PC-9 (cell line): Measurements from ENCODE around the gene PLEKHA6. TPM values are rescaled to one million over a fixed set of nuclear protein-coding genes. Genes with fewer than 3 reads are reported as not detected.

ENCODE experiments used
- BruUV-seq: library from RNA; stranded (reverse); fragments of 400-500 nt; replicated peaks from 2 replicates; lab custom pipeline; 2021; lab: Mats Ljungman, UMichigan
- CTCF ChIA-PET: fragments of 300-600 bp; sonication (Branson Sonifier 250); formaldehyde crosslinking; loops from one replicate; lab custom pipeline; 2022; ENCODE audit warnings: antibody characterized with exemption; lab: Charles Lee
- POLR2A ChIA-PET: fragments of 300-600 bp; sonication (Branson Sonifier 250); formaldehyde crosslinking; loops from one replicate; lab custom pipeline; 2022; ENCODE audit warnings: antibody characterized with exemption; ENCODE audit not compliant: unreplicated experiment; lab: Charles Lee
- DNase-seq, 2 experiments: peaks; one replicate each; pipeline versions ENCODE4 v3.0.0 to v3.0.0-alpha.2; 2015 to 2022; ENCODE audit warnings: mixed read lengths in 1 of 2
- H2AFZ ChIP-seq: fragments of 200-600 bp; sonication (generic); 2 replicates; pipeline ENCODE4 v1.8.1; 2017; ENCODE audit warnings: antibody characterized with exemption
- H3F3A ChIP-seq: fragments of 200-600 bp; sonication (generic); 2 replicates; pipeline ENCODE4 v1.8.1; 2017; ENCODE audit warnings: antibody characterized with exemption, mild to moderate bottlenecking, low read depth; ENCODE audit not compliant: insufficient read depth
- H3K27ac ChIP-seq: fragments of 200-600 bp; sonication (generic); 2 replicates; pipeline ENCODE4 v1.6.1; 2016; ENCODE audit warnings: mixed run types
- H3K27me3 ChIP-seq: fragments of 200-600 bp; sonication (generic); 2 replicates; pipeline ENCODE4 v1.6.1; 2016; ENCODE audit warnings: low read depth, mixed run types; ENCODE audit not compliant: insufficient read depth
- H3K36me3 ChIP-seq: fragments of 200-600 bp; sonication (generic); 2 replicates; pipeline ENCODE4 v1.6.1; 2016; ENCODE audit warnings: low read depth, mixed run types
- H3K4me1 ChIP-seq: fragments of 200-600 bp; sonication (generic); replicated peaks from 2 replicates; pipeline ENCODE4 v1.6.1; 2016; ENCODE audit warnings: mixed run types; ENCODE audit not compliant: insufficient read depth
- H3K4me2 ChIP-seq: fragments of 200-600 bp; sonication (generic); 2 replicates; pipeline ENCODE4 v1.6.1; 2017; ENCODE audit warnings: mixed run types
- H3K4me3 ChIP-seq: fragments of 200-600 bp; sonication (generic); 2 replicates; pipeline ENCODE4 v1.6.1; 2016; ENCODE audit warnings: mixed run types
- H3K79me2 ChIP-seq: fragments of 200-600 bp; sonication (generic); 2 replicates; pipeline ENCODE4 v1.6.1; 2017; ENCODE audit warnings: low read depth, mixed run types
- H3K9me2 ChIP-seq: fragments of 200-600 bp; sonication (generic); 2 replicates; pipeline ENCODE4 v1.8.1; 2017; ENCODE audit warnings: mild to moderate bottlenecking; ENCODE audit not compliant: insufficient read depth
- H3K9me3 ChIP-seq: fragments of 200-600 bp; sonication (generic); 2 replicates; pipeline ENCODE4 v1.8.1; 2016; ENCODE audit warnings: low read depth; ENCODE audit not compliant: insufficient read depth
- H4K20me1 ChIP-seq: fragments of 200-600 bp; sonication (generic); 2 replicates; pipeline ENCODE4 v1.8.1; 2017; ENCODE audit not compliant: insufficient read depth
- EZH2 ChIP-seq: fragments of 200-600 bp; sonication (generic); IDR thresholded peaks from 2 replicates; pipeline ENCODE4 v1.8.0; 2017; ENCODE audit warnings: antibody characterized with exemption, low read depth
- intact Hi-C: fragments of 100-400 bp; cut with micrococcal nuclease; formaldehyde crosslinking; loops from one replicate; pipeline ENCODE4 v1.10.0; 2022; ENCODE audit not compliant: unreplicated experiment
- total RNA-seq: library from RNA; stranded (reverse); gene quantifications from 2 replicates; pipeline ENCODE4 v1.2.3, GENCODE V29; 2021
- TF ChIP-seq, protein P1 (sequence below): fragments of 200-600 bp; sonication (generic); conservative IDR thresholded peaks from 2 replicates; pipeline ENCODE4 v1.6.1; 2017; ENCODE audit warnings: mixed run types, antibody characterized with exemption, mild to moderate bottlenecking, moderate library complexity

PLEKHA6 gene
- total RNA-seq, 1 experiment from 2014 or later, result 52.0 TPM

DNA sequence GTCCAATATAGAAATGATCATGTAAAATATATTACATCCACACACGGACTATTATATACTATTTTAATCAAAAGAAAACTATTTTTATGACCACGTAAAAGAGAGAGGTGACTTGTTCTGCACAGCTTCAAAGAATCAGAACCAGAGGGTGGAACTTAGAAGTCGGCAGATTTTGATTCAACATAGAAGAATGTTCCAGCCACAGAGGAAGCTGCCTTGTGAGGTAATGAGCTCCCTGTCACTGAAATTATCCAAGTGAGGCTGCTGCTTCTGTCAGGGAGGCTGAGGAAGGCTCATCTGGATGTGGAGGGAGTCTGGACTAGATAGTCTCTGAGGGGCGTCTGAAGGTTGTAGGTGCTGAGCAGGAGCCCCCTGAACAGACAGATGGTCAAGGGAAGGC lies 2.7 kb downstream of the PLEKHA6 start:
- Histone ChIP-seq H3K27me3 (no peaks in the 10 kb centered on the region), H3K36me3 (no peaks in the 10 kb centered on the region), H3K9me3 (no peaks in the 10 kb centered on the region), H3K9me2 (no peaks in the 10 kb centered on the region), H3K4me3 (no peak overlapping the region), H3K4me1 (no peaks in the 10 kb centered on the region), H3K4me2 (no peak overlapping the region), H3F3A (peaks cover 9% of the 10 kb centered on the region; the same call in 1 of the 2 replicates), H2AFZ (no peak overlapping the region), H4K20me1 (no peaks in the 10 kb centered on the region), H3K79me2 (peaks cover 64% of the 10 kb centered on the region), H3K27ac (no peak overlapping the region)
- DNase-seq, result no peak
- POLR2A ChIA-PET, result interaction anchor here (0.6 kb wide), 1 partner anchor 1679 kb away, joined by 35 read pairs; no protein-coding TSS in a partner anchor
- BruUV-seq, result no TSS peak
- TF ChIP-seq EZH2, result no peak
- TF ChIP-seq, protein P1, sequence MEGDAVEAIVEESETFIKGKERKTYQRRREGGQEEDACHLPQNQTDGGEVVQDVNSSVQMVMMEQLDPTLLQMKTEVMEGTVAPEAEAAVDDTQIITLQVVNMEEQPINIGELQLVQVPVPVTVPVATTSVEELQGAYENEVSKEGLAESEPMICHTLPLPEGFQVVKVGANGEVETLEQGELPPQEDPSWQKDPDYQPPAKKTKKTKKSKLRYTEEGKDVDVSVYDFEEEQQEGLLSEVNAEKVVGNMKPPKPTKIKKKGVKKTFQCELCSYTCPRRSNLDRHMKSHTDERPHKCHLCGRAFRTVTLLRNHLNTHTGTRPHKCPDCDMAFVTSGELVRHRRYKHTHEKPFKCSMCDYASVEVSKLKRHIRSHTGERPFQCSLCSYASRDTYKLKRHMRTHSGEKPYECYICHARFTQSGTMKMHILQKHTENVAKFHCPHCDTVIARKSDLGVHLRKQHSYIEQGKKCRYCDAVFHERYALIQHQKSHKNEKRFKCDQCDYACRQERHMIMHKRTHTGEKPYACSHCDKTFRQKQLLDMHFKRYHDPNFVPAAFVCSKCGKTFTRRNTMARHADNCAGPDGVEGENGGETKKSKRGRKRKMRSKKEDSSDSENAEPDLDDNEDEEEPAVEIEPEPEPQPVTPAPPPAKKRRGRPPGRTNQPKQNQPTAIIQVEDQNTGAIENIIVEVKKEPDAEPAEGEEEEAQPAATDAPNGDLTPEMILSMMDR, result no peak
- intact Hi-C loops, result no loop called here
- CTCF ChIA-PET, result interaction anchor here (0.5 to 1.0 kb wide), 2 partner anchors 98 to 137 kb away, joined by 4 to 6 read pairs; no protein-coding TSS in a partner anchor

DNA sequence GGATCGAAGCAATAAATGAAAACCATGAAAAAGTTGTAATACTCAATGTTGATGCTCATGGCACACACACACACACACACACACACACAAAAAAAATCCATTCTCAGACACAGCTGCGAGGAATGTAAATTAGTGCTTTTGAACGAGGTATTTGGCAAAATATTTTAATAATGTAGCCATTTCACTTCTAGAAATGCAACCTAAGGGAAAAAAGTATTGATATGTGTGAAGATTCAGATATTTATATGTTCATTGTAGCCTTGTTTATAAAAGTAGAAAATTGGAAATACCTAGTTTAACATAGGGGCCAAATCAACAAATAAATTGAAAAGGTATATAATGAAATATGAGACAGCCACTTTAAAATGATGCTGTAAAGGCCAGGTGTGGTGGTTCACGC lies 3.8 kb downstream of the PLEKHA6 start:
- no peak overlapping the region for H3K4me2 ChIP-seq
- H3K79me2 ChIP-seq, result peaks cover 63% of the 10 kb centered on the region
- no peaks in the 10 kb centered on the region; the same call in 1 of the 2 replicates for H3K4me1 ChIP-seq
- H4K20me1 ChIP-seq, result no peaks in the 10 kb centered on the region
- no peaks in the 10 kb centered on the region for H3K9me3 ChIP-seq
- no peaks in the 10 kb centered on the region for H3K36me3 ChIP-seq
- BruUV-seq, result no TSS peak
- no peak overlapping the region for H3K27ac ChIP-seq
- H2AFZ ChIP-seq, result no peak overlapping the region
- no peaks in the 10 kb centered on the region for H3K27me3 ChIP-seq
- H3K4me3 ChIP-seq, result no peak overlapping the region
- ChIA-PET CTCF (no interaction called here), POLR2A (no interaction called here)
- H3K9me2 ChIP-seq, result no peaks in the 10 kb centered on the region
- TF ChIP-seq EZH2, result no peak
- H3F3A ChIP-seq, result peaks cover 9% of the 10 kb centered on the region; the same call in 1 of the 2 replicates
- no peak for DNase-seq
- intact Hi-C loops, result no loop called here

DNA sequence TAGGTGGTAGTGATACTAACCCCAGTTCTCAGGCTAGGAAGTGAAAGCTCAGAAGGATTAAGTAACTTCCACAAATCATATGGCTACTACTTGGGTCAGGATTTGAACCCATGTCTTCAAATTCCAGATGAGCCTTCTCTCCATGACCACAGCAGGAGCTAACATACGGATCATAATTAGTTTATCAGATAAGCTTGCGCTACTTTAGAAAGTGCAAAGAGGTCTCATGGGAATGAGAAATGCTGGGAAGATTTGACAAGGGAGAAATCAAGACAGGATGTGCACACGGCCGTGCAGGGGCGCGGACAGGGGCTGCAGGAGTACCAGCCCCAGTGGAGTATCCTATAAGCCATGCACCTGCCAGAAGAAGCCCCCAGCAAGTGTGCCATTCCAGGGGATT lies 5.2 kb downstream of the PLEKHA6 start:
- H3K27ac ChIP-seq, result no peak overlapping the region
- H4K20me1 ChIP-seq, result no peaks in the 10 kb centered on the region
- H3K4me3 ChIP-seq, result no peak overlapping the region
- H3K4me2 ChIP-seq, result no peak overlapping the region
- ChIA-PET CTCF (no interaction called here), POLR2A (no interaction called here)
- TF ChIP-seq, protein P1, result no peak
- no peak for TF ChIP-seq EZH2
- H3K9me3 ChIP-seq, result no peaks in the 10 kb centered on the region
- H3K9me2 ChIP-seq, result no peaks in the 10 kb centered on the region
- intact Hi-C loops, result no loop called here
- no peak for DNase-seq
- no peaks in the 10 kb centered on the region; the same call in 1 of the 2 replicates for H3K4me1 ChIP-seq
- no peaks in the 10 kb centered on the region for H3K36me3 ChIP-seq
- H3K27me3 ChIP-seq, result no peaks in the 10 kb centered on the region
- peaks cover 52% of the 10 kb centered on the region for H3K79me2 ChIP-seq
- no TSS peak for BruUV-seq
- H2AFZ ChIP-seq, result no peak overlapping the region
- peaks cover 9% of the 10 kb centered on the region; the same call in 1 of the 2 replicates for H3F3A ChIP-seq
